ENCODE data around the gene RPL27.
A peak's percentile ranks its signal among the peaks of the same experiment; 100 is the strongest.

Gene RPL27

DNA sequence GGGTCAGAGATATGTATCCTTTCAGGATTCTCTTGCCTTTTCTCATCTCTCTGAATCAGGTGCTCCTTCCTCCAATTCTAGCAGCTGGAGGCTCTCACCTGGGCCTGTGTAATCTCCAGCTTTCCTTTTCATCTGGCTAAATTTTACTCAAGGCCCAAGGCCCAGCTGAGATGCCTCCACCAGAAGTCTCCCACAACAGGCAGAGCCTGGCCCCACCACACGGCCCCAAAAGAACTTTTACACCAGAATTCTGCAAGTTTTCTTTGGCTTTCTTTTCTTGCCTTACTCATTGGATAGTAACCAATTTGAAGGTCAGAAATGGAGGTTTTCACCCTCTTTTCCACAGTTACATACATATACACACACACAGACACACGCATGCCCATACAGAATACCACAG, 41.4 kb downstream of the RPL27 start:
- no peaks in the 10 kb centered on the region for H3K9me3 ChIP-seq
- H3K4me3 ChIP-seq, result no peak overlapping the region
- in situ Hi-C loops (cut with MboI; ENCODE audit: low sequenced_read_pairs), result no loop called here
- peaks cover 10% of the 10 kb centered on the region for H3K36me3 ChIP-seq (replicated peaks)
- H3K27me3 ChIP-seq (ENCODE audit: low read depth), result no peaks in the 10 kb centered on the region
- H3K4me1 ChIP-seq, result peaks cover 41% of the 10 kb centered on the region
- DNase-seq (ENCODE audit: low spot score in 2 of 2), result no peak

GRCh38 chr17:43040655-43041054, 42.4 kb downstream of the RPL27 start:
- H3K4me1 ChIP-seq, result peaks cover 33% of the 10 kb centered on the region
- H3K4me3 ChIP-seq, result no peak overlapping the region
- DNase-seq (ENCODE audit: low spot score in 2 of 2), result peak; percentile 47
- no peaks in the 10 kb centered on the region for H3K27me3 ChIP-seq (ENCODE audit: low read depth)
- in situ Hi-C loops (cut with MboI; ENCODE audit: low sequenced_read_pairs), result no loop called here
- no peaks in the 10 kb centered on the region for H3K9me3 ChIP-seq
- peaks cover 13% of the 10 kb centered on the region for H3K36me3 ChIP-seq (replicated peaks)

GRCh38 chr17:43042025-43042628, 43.9 kb downstream of the RPL27 start:
- Histone ChIP-seq H3K27me3 (ENCODE audit: low read depth) (no peaks in the 10 kb centered on the region), H3K4me3 (no peak overlapping the region), H3K4me1 (peaks cover 19% of the 10 kb centered on the region), H3K9me3 (no peaks in the 10 kb centered on the region), H3K36me3 (replicated peaks) (peaks cover 17% of the 10 kb centered on the region)
- no peak for DNase-seq (ENCODE audit: low spot score in 2 of 2)
- in situ Hi-C loops (cut with MboI; ENCODE audit: low sequenced_read_pairs), result no loop called here

- H3K4me3 ChIP-seq, result no peak overlapping the region
- no peaks in the 10 kb centered on the region for H3K27me3 ChIP-seq (ENCODE audit: low read depth)
- H3K36me3 ChIP-seq (replicated peaks), result peaks cover 23% of the 10 kb centered on the region
- no peaks in the 10 kb centered on the region for H3K9me3 ChIP-seq
- no peak for DNase-seq (ENCODE audit: low spot score in 2 of 2)
- in situ Hi-C loops (cut with MboI; ENCODE audit: low sequenced_read_pairs), result no loop called here
- H3K4me1 ChIP-seq, result peaks cover 19% of the 10 kb centered on the region
Measured at GRCh38 chr17:43043307-43043706, 45.1 kb downstream of the RPL27 start.

DNA sequence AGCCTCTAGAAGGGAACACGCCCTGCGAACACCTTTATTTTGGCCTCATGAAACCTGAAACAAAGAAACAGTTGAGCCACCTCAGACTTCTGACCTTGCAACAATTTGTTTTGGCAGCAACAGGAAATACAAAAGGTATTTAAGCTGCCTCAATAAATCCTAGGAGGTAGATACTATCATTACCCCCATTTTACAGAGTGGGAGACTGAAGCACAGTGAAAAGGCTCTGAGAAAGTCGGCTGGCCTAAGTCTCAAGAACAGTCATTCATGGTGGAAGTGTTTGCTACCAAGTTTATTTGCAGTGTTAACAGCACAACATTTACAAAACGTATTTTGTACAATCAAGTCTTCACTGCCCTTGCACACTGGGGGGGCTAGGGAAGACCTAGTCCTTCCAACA, 45.8 kb downstream of the RPL27 start:
- peaks cover 26% of the 10 kb centered on the region for H3K36me3 ChIP-seq (replicated peaks)
- in situ Hi-C loops (cut with MboI; ENCODE audit: low sequenced_read_pairs), result no loop called here
- no peak overlapping the region for H3K4me3 ChIP-seq
- no peaks in the 10 kb centered on the region for H3K9me3 ChIP-seq
- H3K27me3 ChIP-seq (ENCODE audit: low read depth), result no peaks in the 10 kb centered on the region
- H3K4me1 ChIP-seq, result peaks cover 19% of the 10 kb centered on the region
- no peak for DNase-seq (ENCODE audit: low spot score in 2 of 2)

GRCh38 chr17:43051969-43052368, 53.8 kb downstream of the RPL27 start:
- Histone ChIP-seq H3K4me3 (no peak overlapping the region), H3K9me3 (no peaks in the 10 kb centered on the region), H3K27me3 (ENCODE audit: low read depth) (no peaks in the 10 kb centered on the region), H3K4me1 (no peaks in the 10 kb centered on the region), H3K36me3 (replicated peaks) (peaks cover 66% of the 10 kb centered on the region)
- in situ Hi-C loops (cut with MboI; ENCODE audit: low sequenced_read_pairs), result no loop called here
- no peak for DNase-seq (ENCODE audit: low spot score in 2 of 2)

Measured in HAP-1 (cell line).